Right lobe of liver (tissue), 4 donors: ENCODE measurements around the gene SLC29A2.

Experiments
- POLR2A ChIP-seq: fragments of 450-650 bp; IDR thresholded peaks from one replicate; pipeline ENCODE4 v1.6.1; 2017; ENCODE audit warnings: antibody characterized with exemption, mild to moderate bottlenecking
- TF ChIP-seq, protein P1 (sequence below), 4 donors: fragments of 200-600 bp in 3 of 4; fragments of 450-650 bp in 1 of 4; IDR thresholded peaks; one replicate each; pipeline versions ENCODE4 v1.5.1 to v1.8.0; 2016 to 2022; ENCODE audit warnings: antibody characterized with exemption in 4 of 4, mild to moderate bottlenecking in 2 of 4
- donor health status: DM: no; HTN: no; CAD: no.
- donor health status: DM: no; HTN: no; CAD: no.
- donor health status: DM: no; HTN: yes; CAD: no.

GRCh38 chr11:66411323-66411722 lies 39.8 kb upstream of the SLC29A2 start:
- TF ChIP-seq, protein P1, sequence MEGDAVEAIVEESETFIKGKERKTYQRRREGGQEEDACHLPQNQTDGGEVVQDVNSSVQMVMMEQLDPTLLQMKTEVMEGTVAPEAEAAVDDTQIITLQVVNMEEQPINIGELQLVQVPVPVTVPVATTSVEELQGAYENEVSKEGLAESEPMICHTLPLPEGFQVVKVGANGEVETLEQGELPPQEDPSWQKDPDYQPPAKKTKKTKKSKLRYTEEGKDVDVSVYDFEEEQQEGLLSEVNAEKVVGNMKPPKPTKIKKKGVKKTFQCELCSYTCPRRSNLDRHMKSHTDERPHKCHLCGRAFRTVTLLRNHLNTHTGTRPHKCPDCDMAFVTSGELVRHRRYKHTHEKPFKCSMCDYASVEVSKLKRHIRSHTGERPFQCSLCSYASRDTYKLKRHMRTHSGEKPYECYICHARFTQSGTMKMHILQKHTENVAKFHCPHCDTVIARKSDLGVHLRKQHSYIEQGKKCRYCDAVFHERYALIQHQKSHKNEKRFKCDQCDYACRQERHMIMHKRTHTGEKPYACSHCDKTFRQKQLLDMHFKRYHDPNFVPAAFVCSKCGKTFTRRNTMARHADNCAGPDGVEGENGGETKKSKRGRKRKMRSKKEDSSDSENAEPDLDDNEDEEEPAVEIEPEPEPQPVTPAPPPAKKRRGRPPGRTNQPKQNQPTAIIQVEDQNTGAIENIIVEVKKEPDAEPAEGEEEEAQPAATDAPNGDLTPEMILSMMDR (IDR thresholded peaks at IDR 0.05), result no peak
- no peak for TF ChIP-seq POLR2A
